Natural killer cell (primary cell): ENCODE results near the gene OR4E2. TPM values are rescaled to one million over a fixed set of nuclear protein-coding genes. Genes with fewer than 3 reads are reported as not detected.
"Not testable (repeated sequence)": the region's sequence is repeated elsewhere in the genome, so short reads cannot be mapped to it uniquely, and the experiment has no call there.

Source experiments
- ATAC-seq, 3 donors: fragments of 150-1000 bp in 2 of 3; fragments of 200-7000 bp in 1 of 3; cut with Tn5 transposase; 1 replicate in 1 of 3; 2 replicates in 2 of 3; pipeline ENCODE4 v1.10.0; 2021; ENCODE audit warnings: mild to moderate bottlenecking in 2 of 3, moderate library complexity in 2 of 3
- DNase-seq, 2 donors: peaks; one replicate each; pipeline versions ENCODE4 v3.0.0 to v3.0.0-alpha.2; 2013 to 2021; ENCODE audit warnings: mixed read lengths in 1 of 2
- H3K27ac ChIP-seq: one replicate; pipeline ENCODE4 v1.5.1; 2013; ENCODE audit warnings: mild to moderate bottlenecking, low read length
- H3K27me3 ChIP-seq: one replicate; pipeline ENCODE4 v1.6.1; 2013; ENCODE audit warnings: low read length; ENCODE audit not compliant: control insufficient read depth, insufficient read depth
- H3K36me3 ChIP-seq: one replicate; pipeline ENCODE4 v1.6.1; 2013; ENCODE audit warnings: low read length; ENCODE audit not compliant: control insufficient read depth, insufficient read depth
- H3K4me1 ChIP-seq: one replicate; pipeline ENCODE4 v1.6.1; 2013; ENCODE audit warnings: low read length; ENCODE audit not compliant: control insufficient read depth, insufficient read depth
- H3K4me3 ChIP-seq: one replicate; pipeline ENCODE4 v1.5.1; 2013; ENCODE audit warnings: low read length
- H3K9me3 ChIP-seq: one replicate; pipeline ENCODE4 v1.6.1; 2013; ENCODE audit warnings: low read length; ENCODE audit not compliant: control insufficient read depth, insufficient read depth
- H3K27ac Mint-ChIP-seq, 2 donors: one replicate each; pipeline ENCODE4 v1.8.0; 2022; ENCODE audit warnings: mild to moderate bottlenecking in 2 of 2, mixed read lengths in 2 of 2, moderate library complexity in 1 of 2
- H3K27me3 Mint-ChIP-seq, 2 donors: one replicate each; pipeline ENCODE4 v1.8.0; 2022; ENCODE audit warnings: low read depth in 2 of 2, mixed read lengths in 2 of 2
- H3K36me3 Mint-ChIP-seq: one replicate; pipeline ENCODE4 v1.8.0; 2022; ENCODE audit warnings: mixed read lengths
- H3K4me1 Mint-ChIP-seq, 2 donors: one replicate each; pipeline ENCODE4 v1.8.0; 2022; ENCODE audit warnings: mixed read lengths in 2 of 2
- H3K4me3 Mint-ChIP-seq: one replicate; pipeline ENCODE4 v1.8.0; 2022; ENCODE audit warnings: mild to moderate bottlenecking, moderate library complexity, mixed read lengths
- H3K9me3 Mint-ChIP-seq, 2 donors: one replicate each; pipeline ENCODE4 v1.8.0; 2022; ENCODE audit warnings: mixed read lengths in 2 of 2
- WGBS: methylation state at CpG from one replicate; pipeline ENCODE4 v1.1.7; 2013; ENCODE audit warnings: missing lambda C conversion rate; ENCODE audit not compliant: insufficient coverage; 5-methylcytosine and 5-hydroxymethylcytosine counted together
- intact Hi-C: fragments of 100-400 bp; cut with micrococcal nuclease; formaldehyde crosslinking; loops from one replicate; pipeline ENCODE4 v1.14.2; 2022
- total RNA-seq, 4 donors: library from RNA; stranded (reverse); fragments of 120-200 nt in 1 of 4; gene quantifications; one replicate each; pipeline versions ENCODE4 v1.2.3 to v1.2.4, GENCODE V29; 2013 to 2022
- TF ChIP-seq, protein P1 (sequence below): fragments of 200-600 bp; IDR thresholded peaks from one replicate; pipeline ENCODE4 v1.8.0; 2022; ENCODE audit warnings: antibody characterized with exemption

OR4E2 gene
- total RNA-seq, 3 donors from 2014 or later (not counting 1 experiment from before 2014, with no cell fraction given): not detected

DNA sequence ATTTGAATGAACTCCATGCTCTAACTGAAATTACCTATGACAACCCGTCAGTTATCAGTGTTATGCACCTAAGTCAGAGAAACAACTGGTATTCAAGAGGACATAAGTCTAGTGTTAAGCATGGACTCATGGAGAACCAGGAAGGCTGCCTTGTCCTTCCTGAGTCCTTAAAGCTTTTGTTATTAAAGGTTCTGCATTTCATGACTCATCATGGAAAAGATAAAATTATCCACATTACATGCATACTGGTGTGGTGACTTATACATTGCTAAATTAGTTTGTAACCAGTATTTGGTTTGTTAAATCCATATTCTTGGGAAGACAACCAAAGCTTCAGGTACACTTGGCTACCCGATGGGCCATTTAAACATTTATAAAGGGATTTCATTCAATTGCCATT is 26.4 kb downstream of the OR4E2 start:
- WGBS: 91% methylated on average over 2 of the region's 2 CpGs
- H3K27ac Mint-ChIP-seq: no peak overlapping the region
- DNase-seq: no peak

DNA sequence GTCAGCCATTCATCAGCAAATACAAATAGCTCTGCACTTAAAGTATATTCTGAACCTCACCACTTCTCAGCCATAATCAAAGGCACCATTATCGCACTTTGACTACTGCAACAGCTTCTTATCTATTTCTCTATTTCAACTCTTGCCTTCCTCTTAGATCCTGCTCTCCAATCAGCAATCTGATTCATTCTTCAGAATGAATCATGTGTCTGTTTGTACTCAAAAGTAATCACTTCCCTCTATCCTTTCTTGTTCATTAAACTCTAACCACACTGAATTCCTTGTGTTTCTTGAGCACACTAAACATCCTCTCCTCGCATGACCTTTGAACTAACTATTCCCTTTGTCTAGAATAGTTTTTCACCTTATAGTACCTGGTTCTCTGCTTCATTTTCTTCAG is 32.8 kb downstream of the OR4E2 start:
- no peak overlapping the region for H3K27ac ChIP-seq
- TF ChIP-seq, protein P1, sequence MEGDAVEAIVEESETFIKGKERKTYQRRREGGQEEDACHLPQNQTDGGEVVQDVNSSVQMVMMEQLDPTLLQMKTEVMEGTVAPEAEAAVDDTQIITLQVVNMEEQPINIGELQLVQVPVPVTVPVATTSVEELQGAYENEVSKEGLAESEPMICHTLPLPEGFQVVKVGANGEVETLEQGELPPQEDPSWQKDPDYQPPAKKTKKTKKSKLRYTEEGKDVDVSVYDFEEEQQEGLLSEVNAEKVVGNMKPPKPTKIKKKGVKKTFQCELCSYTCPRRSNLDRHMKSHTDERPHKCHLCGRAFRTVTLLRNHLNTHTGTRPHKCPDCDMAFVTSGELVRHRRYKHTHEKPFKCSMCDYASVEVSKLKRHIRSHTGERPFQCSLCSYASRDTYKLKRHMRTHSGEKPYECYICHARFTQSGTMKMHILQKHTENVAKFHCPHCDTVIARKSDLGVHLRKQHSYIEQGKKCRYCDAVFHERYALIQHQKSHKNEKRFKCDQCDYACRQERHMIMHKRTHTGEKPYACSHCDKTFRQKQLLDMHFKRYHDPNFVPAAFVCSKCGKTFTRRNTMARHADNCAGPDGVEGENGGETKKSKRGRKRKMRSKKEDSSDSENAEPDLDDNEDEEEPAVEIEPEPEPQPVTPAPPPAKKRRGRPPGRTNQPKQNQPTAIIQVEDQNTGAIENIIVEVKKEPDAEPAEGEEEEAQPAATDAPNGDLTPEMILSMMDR: no peak
- H3K4me1 ChIP-seq: no peaks in the 10 kb centered on the region
- no peaks in the 10 kb centered on the region for H3K9me3 ChIP-seq
- Mint-ChIP-seq H3K4me3 (no peak overlapping the region), H3K27ac (no peak overlapping the region), H3K36me3 (no peaks in the 10 kb centered on the region), H3K9me3 (no peaks in the 10 kb centered on the region), H3K27me3 (peaks cover 22 to 34% of the 10 kb centered on the region in 2 donors), H3K4me1 (no peaks in the 10 kb centered on the region)
- H3K4me3 ChIP-seq: no peak overlapping the region
- H3K27me3 ChIP-seq: peaks cover 2% of the 10 kb centered on the region
- intact Hi-C loops: no loop called here
- H3K36me3 ChIP-seq: no peaks in the 10 kb centered on the region
- 95% methylated on average over 2 of the region's 2 CpGs for WGBS
- DNase-seq: no peak
- no peak for ATAC-seq

More for the DNA sequence above, 26.4 kb downstream of the OR4E2 start:
- Mint-ChIP-seq H3K4me3 (no peak overlapping the region), H3K4me1 (no peaks in the 10 kb centered on the region), H3K27me3 (peaks cover 22 to 30% of the 10 kb centered on the region in 2 donors), H3K36me3 (no peaks in the 10 kb centered on the region), H3K9me3 (no peaks in the 10 kb centered on the region)
- intact Hi-C loops: no loop called here
- Histone ChIP-seq H3K4me3 (no peak overlapping the region), H3K27ac (no peak overlapping the region), H3K27me3 (no peaks in the 10 kb centered on the region), H3K4me1 (no peaks in the 10 kb centered on the region), H3K36me3 (no peaks in the 10 kb centered on the region), H3K9me3 (no peaks in the 10 kb centered on the region)
- TF ChIP-seq, protein P1: no peak
- no peak for ATAC-seq

- H3K36me3 ChIP-seq: no peaks in the 10 kb centered on the region
- H3K4me1 ChIP-seq: no peaks in the 10 kb centered on the region
- no peak overlapping the region for H3K4me3 Mint-ChIP-seq
- no peaks in the 10 kb centered on the region for H3K9me3 Mint-ChIP-seq
- H3K36me3 Mint-ChIP-seq: no peaks in the 10 kb centered on the region
- H3K27ac Mint-ChIP-seq: no peak overlapping the region
- DNase-seq: no peak
- H3K4me1 Mint-ChIP-seq: no peaks in the 10 kb centered on the region
- peaks cover 17 to 64% of the 10 kb centered on the region in 2 donors for H3K27me3 Mint-ChIP-seq
- intact Hi-C loops: no loop called here
- no peak overlapping the region for H3K4me3 ChIP-seq
- H3K9me3 ChIP-seq: no peaks in the 10 kb centered on the region
- no peak overlapping the region for H3K27ac ChIP-seq
- H3K27me3 ChIP-seq: peaks cover 10% of the 10 kb centered on the region
- TF ChIP-seq, protein P1: no peak
- ATAC-seq: no peak
Observed at GRCh38 chr14:21694425-21694824, 40.8 kb downstream of the OR4E2 start.

DNA sequence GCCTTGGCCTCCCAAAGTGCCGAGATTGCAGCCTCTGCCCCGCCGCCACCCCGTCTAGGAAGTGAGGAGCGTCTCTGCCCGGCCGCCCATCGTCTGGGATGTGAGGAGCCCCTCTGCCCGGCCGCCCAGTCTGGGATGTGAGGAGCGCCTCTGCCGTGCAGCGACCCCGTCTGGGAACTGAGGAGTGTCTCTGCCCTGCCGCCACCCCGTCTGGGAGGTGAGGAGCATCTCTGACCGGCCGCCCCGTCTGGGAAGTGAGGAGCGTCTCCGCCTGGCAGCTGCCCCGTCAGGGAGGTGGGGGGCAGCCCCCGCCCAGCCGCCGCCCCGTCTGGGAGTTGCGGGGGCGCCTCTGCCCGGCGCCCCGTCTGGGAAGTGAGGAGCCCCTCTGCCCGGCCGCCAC is 44.0 kb downstream of the OR4E2 start:
- H3K27me3 Mint-ChIP-seq: peaks cover 12 to 63% of the 10 kb centered on the region in 2 donors
- DNase-seq, H3K36me3 Mint-ChIP-seq, intact Hi-C loops, H3K27ac ChIP-seq, H3K4me3 ChIP-seq, H3K9me3 Mint-ChIP-seq, H3K36me3 ChIP-seq, H3K4me1 ChIP-seq, H3K4me3 Mint-ChIP-seq, H3K9me3 ChIP-seq, H3K4me1 Mint-ChIP-seq, ATAC-seq, H3K27me3 ChIP-seq, H3K27ac Mint-ChIP-seq: not testable (repeated sequence)
- 95% methylated on average over 33 of the region's 33 CpGs for WGBS

- ATAC-seq, H3K9me3 ChIP-seq, H3K9me3 Mint-ChIP-seq, H3K36me3 ChIP-seq, H3K36me3 Mint-ChIP-seq, H3K4me1 ChIP-seq, H3K4me3 Mint-ChIP-seq, H3K4me1 Mint-ChIP-seq, intact Hi-C loops, H3K27me3 ChIP-seq, H3K27ac ChIP-seq, H3K4me3 ChIP-seq, DNase-seq, H3K27ac Mint-ChIP-seq: not testable (repeated sequence)
- 96% methylated on average over 2 of the region's 3 CpGs for WGBS
- H3K27me3 Mint-ChIP-seq: peaks cover 12 to 59% of the 10 kb centered on the region in 2 donors
Observed at GRCh38 chr14:21698538-21698937, 44.9 kb downstream of the OR4E2 start.
